HEK293T (cell line): Measurements from ENCODE around the gene SMIM29.

Source experiments
- CTBP1 ChIP-seq: fragments of 450-650 bp; IDR thresholded peaks from 2 replicates; pipeline ENCODE4 v1.6.1; 2016; ENCODE audit warnings: borderline replicate concordance
- LEF1 ChIP-seq: fragments of 450-650 bp; IDR thresholded peaks from 2 replicates; pipeline ENCODE4 v1.6.1; 2017; ENCODE audit warnings: mild to moderate bottlenecking, borderline replicate concordance
- ZNF384 ChIP-seq: fragments of 450-650 bp; IDR thresholded peaks from 2 replicates; pipeline ENCODE4 v1.6.1; 2016

- TF ChIP-seq ZNF384 (no peak), CTBP1 (no peak), LEF1 (no peak)
These were observed 17.1 kb downstream of the SMIM29 start for GRCh38 chr6:34231566-34232336.
